Measurements from ENCODE around the gene ISLR. TPM values are rescaled to one million over a fixed set of nuclear protein-coding genes. Genes with fewer than 3 reads are reported as not detected.

The ISLR gene
- total RNA-seq, 4 donors from 2014 or later = 0.91 to 38.0 (median 11.0) TPM

- WGBS, 2 donors = 88 to 89% methylated on average over 1 of the region's 1 CpG
- TF ChIP-seq POLR2A (IDR thresholded peaks at IDR 0.05) (no peak), CTCF (IDR thresholded peaks at IDR 0.05) (no peak)
- DNase-seq = no peak
- peaks cover 0 to 22% (median 0%) of the 10 kb centered on the region in 4 donors for H3K27me3 ChIP-seq
- peaks cover 0 to 19% (median 0%) of the 10 kb centered on the region in 3 donors for H3K4me1 ChIP-seq
- H3K9me3 ChIP-seq = no peaks in the 10 kb centered on the region
- intact Hi-C loops (cut with DNase I) = no loop called here
- no peaks in the 10 kb centered on the region for H3K36me3 ChIP-seq
- H3K27ac ChIP-seq = no peak overlapping the region
- no peak overlapping the region for H3K4me3 ChIP-seq
Observed at GRCh38 chr15:74211656-74212055, 38.1 kb downstream of the ISLR start.

GRCh38 chr15:74212494-74212893, 39.0 kb downstream of the ISLR start:
- DNase-seq = no peak
- Histone ChIP-seq H3K27me3 (peaks cover 0 to 18% (median 0%) of the 10 kb centered on the region in 4 donors), H3K4me1 (peaks cover 0 to 19% (median 0%) of the 10 kb centered on the region in 3 donors), H3K27ac (no peak overlapping the region), H3K4me3 (no peak overlapping the region), H3K36me3 (no peaks in the 10 kb centered on the region), H3K9me3 (no peaks in the 10 kb centered on the region)
- intact Hi-C loops (cut with DNase I) = no loop called here
- WGBS, 2 donors = 78 to 91% methylated on average over 6 to 9 of the region's 9 CpGs
- TF ChIP-seq CTCF (IDR thresholded peaks at IDR 0.05) (no peak), POLR2A (IDR thresholded peaks at IDR 0.05) (no peak)

- intact Hi-C loops (cut with DNase I) = no loop called here
- H3K4me1 ChIP-seq = peaks cover 0 to 19% (median 0%) of the 10 kb centered on the region in 3 donors
- no peaks in the 10 kb centered on the region for H3K9me3 ChIP-seq
- no peak overlapping the region for H3K4me3 ChIP-seq
- no peak overlapping the region for H3K27ac ChIP-seq
- peaks cover 0 to 22% (median 0%) of the 10 kb centered on the region in 4 donors for H3K27me3 ChIP-seq
- 42 to 64% methylated on average over 3 to 6 of the region's 7 CpGs for WGBS, 2 donors
- no peak for DNase-seq
- H3K36me3 ChIP-seq = no peaks in the 10 kb centered on the region
- TF ChIP-seq CTCF (IDR thresholded peaks at IDR 0.05) = no peak
- TF ChIP-seq POLR2A (IDR thresholded peaks at IDR 0.05) = no peak
Observed at GRCh38 chr15:74213858-74214284, 40.4 kb downstream of the ISLR start.

GRCh38 chr15:74214324-74215021, 41.0 kb downstream of the ISLR start:
- WGBS, 2 donors = 49 to 68% methylated on average over 6 of the region's 6 CpGs

More at GRCh38 chr15:74214324-74215021, 41.0 kb downstream of the ISLR start:
- H3K27me3 ChIP-seq = peaks cover 0 to 27% (median 0%) of the 10 kb centered on the region in 4 donors
- no peak for DNase-seq
- H3K27ac ChIP-seq = no peak overlapping the region
- H3K36me3 ChIP-seq = no peaks in the 10 kb centered on the region
- H3K4me1 ChIP-seq = peaks cover 0 to 19% (median 0%) of the 10 kb centered on the region in 3 donors
- no peaks in the 10 kb centered on the region for H3K9me3 ChIP-seq
- no peak for TF ChIP-seq POLR2A (IDR thresholded peaks at IDR 0.05)
- TF ChIP-seq CTCF (IDR thresholded peaks at IDR 0.05) = no peak
- H3K4me3 ChIP-seq = no peak overlapping the region
- intact Hi-C loops (cut with DNase I) = no loop called here
